ENCODE measurements around the gene AP2B1. TPM values are rescaled to one million over a fixed set of nuclear protein-coding genes. Genes with fewer than 3 reads are reported as not detected.

The AP2B1 gene
- total RNA-seq (ENCODE audit: unreplicated experiment), result 330 TPM
- long read RNA-seq, full-length matches to known transcripts, result 12 of 19 reads
- long read RNA-seq, partial matches to known transcripts, result 3 of 19 reads
- long read RNA-seq, other reads (novel, unspliced or antisense), result 4 of 19 reads

DNA sequence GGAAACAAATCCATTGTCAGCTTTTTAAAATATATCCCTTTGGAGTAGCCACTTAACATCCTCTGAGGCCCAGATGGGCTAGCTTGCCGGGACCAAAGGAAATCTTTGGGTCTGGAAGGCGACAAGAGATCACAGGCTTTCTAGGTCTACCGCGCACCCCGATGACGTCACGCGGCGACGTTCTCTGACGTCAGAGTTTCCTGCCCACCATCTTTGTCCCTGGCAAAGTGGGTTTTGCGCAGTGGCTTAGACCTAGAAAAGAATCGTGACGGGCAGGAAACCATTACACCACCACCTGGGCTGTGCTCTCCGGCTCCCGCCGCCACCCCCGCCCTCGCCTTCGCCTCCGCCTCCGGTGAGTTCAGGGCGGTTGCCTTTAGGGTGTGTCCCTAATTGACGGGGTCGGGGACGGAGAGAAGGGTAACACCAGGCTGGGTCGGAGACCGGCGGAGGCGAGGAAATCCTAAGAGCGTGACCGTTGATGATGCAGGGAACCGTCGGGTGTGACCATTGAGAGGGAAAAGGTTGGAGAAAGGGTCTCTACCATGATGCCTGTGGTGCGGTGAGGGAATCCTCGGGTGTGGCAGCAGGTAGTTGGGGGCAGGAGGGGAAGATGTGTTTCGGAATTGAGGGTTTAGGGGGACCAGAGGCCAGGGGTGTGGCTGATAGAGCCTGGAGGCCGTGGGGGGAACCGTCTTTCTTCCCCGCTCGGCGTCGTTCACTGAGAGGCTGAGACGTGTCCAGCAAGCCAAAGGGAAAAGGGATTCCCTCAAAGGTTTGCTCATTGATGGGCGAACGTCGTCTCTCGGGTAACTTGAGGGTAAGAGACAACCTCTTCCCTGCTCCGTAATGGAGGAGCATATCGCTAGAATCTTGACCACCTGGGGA is at the start of gene AP2B1:
AP2B1 (plus strand) TSS at position 249 of the 888 bp plus-strand sequence. CDS start 6,709 bp downstream, outside the sequence.
- DNase-seq (ENCODE audit: low spot score), result peak; percentile 95
- Mint-ChIP-seq H3K27me3 (ENCODE audit: unreplicated experiment) (peaks cover 7% of the 10 kb centered on the region), H3K4me3 (ENCODE audit: unreplicated experiment) (peak within 1 kb of the TSS; percentile 99), H3K36me3 (ENCODE audit: low read depth, unreplicated experiment) (no peaks in the 10 kb centered on the region), H3K4me1 (ENCODE audit: unreplicated experiment) (peaks cover 20% of the 10 kb centered on the region), H3K27ac (ENCODE audit: unreplicated experiment) (peak within 1 kb of the TSS; percentile 99), H3K9me3 (ENCODE audit: unreplicated experiment) (no peaks in the 10 kb centered on the region)
- TF ChIP-seq CTCF (IDR thresholded peaks at IDR 0.05; ENCODE audit: unreplicated experiment), result no peak

DNA sequence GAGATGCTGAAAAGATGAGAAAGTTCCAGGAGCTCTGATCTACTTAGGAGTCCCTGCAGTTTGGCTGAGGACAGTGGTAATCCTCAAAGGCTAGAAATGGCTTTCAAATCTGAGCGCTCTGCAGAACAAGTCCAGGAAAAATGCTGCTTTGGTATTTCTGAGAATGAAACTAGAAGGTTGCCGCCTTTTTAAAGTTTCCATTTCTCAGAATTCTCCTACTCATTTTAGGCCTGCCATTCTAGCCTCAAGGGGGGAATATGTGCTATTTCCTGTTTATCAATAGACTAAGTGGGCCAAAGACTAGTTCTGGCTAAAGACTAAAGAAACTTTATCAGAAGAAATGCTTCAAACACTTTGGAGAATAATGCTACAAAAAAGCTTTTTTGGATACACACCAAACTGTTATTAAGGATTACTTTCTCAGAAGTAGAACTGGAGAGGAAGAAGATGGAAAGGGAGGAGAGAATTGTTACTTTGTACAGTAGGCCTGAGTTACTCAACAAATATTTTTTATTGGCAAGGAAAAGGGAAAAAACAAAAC is 49.5 kb upstream of the AP2B1 start, which contains the start of gene SLFN12L:
SLFN12L (minus strand) TSS at position 78 of the 541 bp plus-strand sequence. CDS start 15,314 bp downstream, outside the sequence.
- H3K4me3 Mint-ChIP-seq (ENCODE audit: unreplicated experiment), result no peak within 1 kb of the TSS
- H3K27me3 Mint-ChIP-seq (ENCODE audit: unreplicated experiment), result no peaks in the 10 kb centered on the region
- H3K36me3 Mint-ChIP-seq (ENCODE audit: low read depth, unreplicated experiment), result no peaks in the 10 kb centered on the region
- peaks cover 7% of the 10 kb centered on the region for H3K4me1 Mint-ChIP-seq (ENCODE audit: unreplicated experiment)
- H3K27ac Mint-ChIP-seq (ENCODE audit: unreplicated experiment), result no peak within 1 kb of the TSS
- no peak for DNase-seq (ENCODE audit: low spot score)
- no peaks in the 10 kb centered on the region for H3K9me3 Mint-ChIP-seq (ENCODE audit: unreplicated experiment)
- no peak for TF ChIP-seq CTCF (IDR thresholded peaks at IDR 0.05; ENCODE audit: unreplicated experiment)

DNA sequence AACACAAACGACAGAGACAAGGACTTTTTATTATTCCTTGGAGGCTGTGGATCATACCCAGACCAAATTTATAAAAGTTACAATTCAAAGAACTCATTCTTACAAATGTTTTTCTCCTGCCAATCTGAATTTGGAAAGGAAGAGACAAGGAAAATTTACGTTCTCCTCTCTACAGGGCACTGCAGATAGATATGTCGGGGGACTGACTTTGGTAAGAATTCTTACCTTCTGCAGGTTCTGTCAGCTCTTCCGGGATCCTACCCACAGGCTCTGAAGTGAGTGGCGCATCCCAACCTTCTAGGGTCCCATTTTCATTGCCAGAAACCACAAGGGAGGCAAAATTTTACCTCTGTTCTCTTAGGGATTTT is 47.5 kb upstream of the AP2B1 start:
- TF ChIP-seq CTCF (IDR thresholded peaks at IDR 0.05; ENCODE audit: unreplicated experiment), result no peak
- H3K36me3 Mint-ChIP-seq (ENCODE audit: low read depth, unreplicated experiment), result no peaks in the 10 kb centered on the region
- no peak overlapping the region for H3K27ac Mint-ChIP-seq (ENCODE audit: unreplicated experiment)
- H3K4me1 Mint-ChIP-seq (ENCODE audit: unreplicated experiment), result peaks cover 18% of the 10 kb centered on the region
- H3K9me3 Mint-ChIP-seq (ENCODE audit: unreplicated experiment), result no peaks in the 10 kb centered on the region
- no peaks in the 10 kb centered on the region for H3K27me3 Mint-ChIP-seq (ENCODE audit: unreplicated experiment)
- no peak for DNase-seq (ENCODE audit: low spot score)
- H3K4me3 Mint-ChIP-seq (ENCODE audit: unreplicated experiment), result no peak overlapping the region

- Mint-ChIP-seq H3K4me1 (ENCODE audit: unreplicated experiment) (peaks cover 18% of the 10 kb centered on the region), H3K27me3 (ENCODE audit: unreplicated experiment) (no peaks in the 10 kb centered on the region), H3K27ac (ENCODE audit: unreplicated experiment) (peak overlapping the region; percentile 19)
Observed at GRCh38 chr17:35540589-35541404, 46.3 kb upstream of the AP2B1 start.

More at GRCh38 chr17:35540589-35541404, 46.3 kb upstream of the AP2B1 start:
- H3K4me3 Mint-ChIP-seq (ENCODE audit: unreplicated experiment), result no peak overlapping the region
- TF ChIP-seq CTCF (IDR thresholded peaks at IDR 0.05; ENCODE audit: unreplicated experiment), result no peak
- no peak for DNase-seq (ENCODE audit: low spot score)
- no peaks in the 10 kb centered on the region for H3K9me3 Mint-ChIP-seq (ENCODE audit: unreplicated experiment)
- no peaks in the 10 kb centered on the region for H3K36me3 Mint-ChIP-seq (ENCODE audit: low read depth, unreplicated experiment)
